Testis (tissue), 3 donors: ENCODE measurements around the gene TMEM271. TPM values are rescaled to one million over a fixed set of nuclear protein-coding genes. Genes with fewer than 3 reads are reported as not detected.

Source experiments
- DNase-seq: peaks from one replicate; pipeline ENCODE4 v3.0.0-alpha.2; 2019
- H3K27ac ChIP-seq, 2 donors: fragments of 200-600 bp; sonication (generic); one replicate each; pipeline ENCODE4 v1.5.1; 2019
- H3K27me3 ChIP-seq: fragments of 200-600 bp; sonication (generic); one replicate; pipeline ENCODE4 v1.5.1; 2019
- H3K36me3 ChIP-seq: fragments of 200-600 bp; sonication (generic); one replicate; pipeline ENCODE4 v1.5.1; 2017; ENCODE audit warnings: low read depth; ENCODE audit errors: missing control alignments
- H3K4me1 ChIP-seq: fragments of 200-600 bp; sonication (generic); one replicate; pipeline ENCODE4 v1.5.1; 2019
- H3K4me3 ChIP-seq, 2 donors: fragments of 200-600 bp; sonication (generic); one replicate each; pipeline ENCODE4 v1.5.1; 2017 to 2019
- H3K9me3 ChIP-seq: fragments of 200-600 bp; sonication (generic); one replicate; pipeline ENCODE4 v1.5.1; 2017
- POLR2A ChIP-seq: fragments of 450-650 bp; IDR thresholded peaks from one replicate; pipeline ENCODE4 v1.6.1; 2017; ENCODE audit warnings: antibody characterized with exemption, mild to moderate bottlenecking, moderate library complexity
- WGBS, 2 donors: methylation state at CpG; one replicate each; pipeline ENCODE4 v1.1.5; 2018; 5-methylcytosine and 5-hydroxymethylcytosine counted together
- intact Hi-C: fragments of 100-400 bp; cut with DNase I; formaldehyde crosslinking; loops from one replicate; pipeline ENCODE4 v1.15.1; 2023; ENCODE audit warnings: low total_unique reads
- polyA plus RNA-seq: library from polyadenylated mRNA; stranded (reverse); fragments of 350-450 nt; fragmentation: Illumina TruSeq; extraction: RNeasy Lipid Tissue Mini Kit (QIAGEN cat#74804); gene quantifications from one replicate; pipeline ENCODE4 v1.2.3, GENCODE V29; 2014; ENCODE audit warnings: low read depth, low replicate concordance; ENCODE audit not compliant: insufficient read depth
- total RNA-seq, 2 donors: library from RNA; depleted of rRNA; stranded (reverse); fragments of >200 nt; gene quantifications; one replicate each; pipeline ENCODE4 v1.2.3, GENCODE V29; 2016
- TF ChIP-seq, protein P1 (sequence below), 3 experiments: fragments of 450-650 bp in 2 of 3; fragments of 200-600 bp in 1 of 3; sonication (generic) in 1 of 3; IDR thresholded peaks; one replicate each; pipeline ENCODE4 v1.5.1; 2016 to 2019; ENCODE audit warnings: antibody characterized with exemption in 3 of 3, mild to moderate bottlenecking in 2 of 3, moderate library complexity in 1 of 3

The TMEM271 gene
- total and polyA plus RNA-seq, 3 donors from 2014 or later = 0.37 to 1.7 (median 1.7) TPM

DNA sequence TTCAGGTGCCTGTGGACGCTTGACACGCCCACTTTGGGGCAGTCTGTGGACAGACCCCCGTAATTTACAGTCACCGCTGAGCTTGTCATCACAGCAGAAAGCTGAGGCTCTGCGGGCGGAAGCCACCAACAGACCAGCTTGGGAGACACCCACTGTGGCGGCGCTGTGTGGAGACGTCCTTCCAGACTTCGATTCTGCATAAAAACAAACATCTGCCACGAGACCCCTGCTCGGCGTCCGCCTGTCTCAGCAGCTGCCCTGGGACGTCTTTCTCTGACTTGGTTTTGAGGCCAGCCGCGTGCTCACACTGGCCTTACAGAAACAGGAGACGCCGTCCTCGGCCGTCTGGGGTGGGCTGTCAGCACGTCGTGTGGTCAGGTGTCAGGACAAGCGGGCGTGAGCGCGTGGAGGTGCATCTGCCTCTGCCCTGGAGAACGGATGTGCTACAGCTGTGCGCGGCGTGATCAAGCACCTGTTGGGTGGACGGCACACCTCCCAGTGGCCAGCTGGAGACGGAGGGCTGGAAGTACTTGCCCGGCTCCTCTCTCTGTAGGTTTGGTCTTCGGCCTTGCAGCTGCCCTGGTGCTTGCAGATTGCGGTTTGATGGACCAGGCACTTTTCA, 39.6 kb downstream of the TMEM271 start:
- DNase-seq = no peak
- TF ChIP-seq POLR2A = no peak
- TF ChIP-seq, protein P1, sequence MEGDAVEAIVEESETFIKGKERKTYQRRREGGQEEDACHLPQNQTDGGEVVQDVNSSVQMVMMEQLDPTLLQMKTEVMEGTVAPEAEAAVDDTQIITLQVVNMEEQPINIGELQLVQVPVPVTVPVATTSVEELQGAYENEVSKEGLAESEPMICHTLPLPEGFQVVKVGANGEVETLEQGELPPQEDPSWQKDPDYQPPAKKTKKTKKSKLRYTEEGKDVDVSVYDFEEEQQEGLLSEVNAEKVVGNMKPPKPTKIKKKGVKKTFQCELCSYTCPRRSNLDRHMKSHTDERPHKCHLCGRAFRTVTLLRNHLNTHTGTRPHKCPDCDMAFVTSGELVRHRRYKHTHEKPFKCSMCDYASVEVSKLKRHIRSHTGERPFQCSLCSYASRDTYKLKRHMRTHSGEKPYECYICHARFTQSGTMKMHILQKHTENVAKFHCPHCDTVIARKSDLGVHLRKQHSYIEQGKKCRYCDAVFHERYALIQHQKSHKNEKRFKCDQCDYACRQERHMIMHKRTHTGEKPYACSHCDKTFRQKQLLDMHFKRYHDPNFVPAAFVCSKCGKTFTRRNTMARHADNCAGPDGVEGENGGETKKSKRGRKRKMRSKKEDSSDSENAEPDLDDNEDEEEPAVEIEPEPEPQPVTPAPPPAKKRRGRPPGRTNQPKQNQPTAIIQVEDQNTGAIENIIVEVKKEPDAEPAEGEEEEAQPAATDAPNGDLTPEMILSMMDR (IDR thresholded peaks at IDR 0.05) = no peak
- H3K36me3 ChIP-seq = no peaks in the 10 kb centered on the region

DNA sequence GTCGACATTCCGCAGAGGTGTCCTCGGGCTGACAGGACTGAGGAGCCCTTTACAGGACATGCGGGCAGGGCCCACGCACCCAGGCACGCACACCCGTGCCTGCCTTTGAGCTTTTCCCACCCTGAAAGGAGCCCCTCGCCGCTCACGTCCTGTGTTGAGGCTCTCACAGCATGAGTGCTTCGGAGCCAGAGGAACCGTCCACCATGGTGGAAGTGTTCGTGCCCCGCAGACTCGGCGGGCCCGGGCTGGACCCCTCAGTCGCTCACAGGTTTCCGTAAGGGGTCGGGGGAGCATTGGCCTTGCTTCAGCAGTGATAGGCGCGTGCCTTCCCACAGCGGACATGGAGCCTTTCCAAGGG, 40.2 kb downstream of the TMEM271 start:
- H3K27me3 ChIP-seq = no peaks in the 10 kb centered on the region
- no peak overlapping the region for H3K27ac ChIP-seq
- H3K4me3 ChIP-seq = no peak overlapping the region
- no peak for DNase-seq
- H3K4me1 ChIP-seq = no peaks in the 10 kb centered on the region
- H3K9me3 ChIP-seq = no peaks in the 10 kb centered on the region
- intact Hi-C loops = no loop called here
- 91% methylated on average over 23 of the region's 23 CpGs; no CpG with 5 or more reads in 1 of the 2 donors for WGBS, 2 donors
- TF ChIP-seq, protein P1 (IDR thresholded peaks at IDR 0.05) = no peak
- TF ChIP-seq POLR2A = no peak
- H3K36me3 ChIP-seq = no peaks in the 10 kb centered on the region

More for the DNA sequence above, 39.6 kb downstream of the TMEM271 start:
- no peaks in the 10 kb centered on the region for H3K4me1 ChIP-seq
- H3K27ac ChIP-seq = no peak overlapping the region
- 87 to 95% methylated on average over 36 of the region's 36 CpGs for WGBS, 2 donors
- no peaks in the 10 kb centered on the region for H3K9me3 ChIP-seq
- intact Hi-C loops = no loop called here
- H3K27me3 ChIP-seq = no peaks in the 10 kb centered on the region
- no peak overlapping the region for H3K4me3 ChIP-seq

DNA sequence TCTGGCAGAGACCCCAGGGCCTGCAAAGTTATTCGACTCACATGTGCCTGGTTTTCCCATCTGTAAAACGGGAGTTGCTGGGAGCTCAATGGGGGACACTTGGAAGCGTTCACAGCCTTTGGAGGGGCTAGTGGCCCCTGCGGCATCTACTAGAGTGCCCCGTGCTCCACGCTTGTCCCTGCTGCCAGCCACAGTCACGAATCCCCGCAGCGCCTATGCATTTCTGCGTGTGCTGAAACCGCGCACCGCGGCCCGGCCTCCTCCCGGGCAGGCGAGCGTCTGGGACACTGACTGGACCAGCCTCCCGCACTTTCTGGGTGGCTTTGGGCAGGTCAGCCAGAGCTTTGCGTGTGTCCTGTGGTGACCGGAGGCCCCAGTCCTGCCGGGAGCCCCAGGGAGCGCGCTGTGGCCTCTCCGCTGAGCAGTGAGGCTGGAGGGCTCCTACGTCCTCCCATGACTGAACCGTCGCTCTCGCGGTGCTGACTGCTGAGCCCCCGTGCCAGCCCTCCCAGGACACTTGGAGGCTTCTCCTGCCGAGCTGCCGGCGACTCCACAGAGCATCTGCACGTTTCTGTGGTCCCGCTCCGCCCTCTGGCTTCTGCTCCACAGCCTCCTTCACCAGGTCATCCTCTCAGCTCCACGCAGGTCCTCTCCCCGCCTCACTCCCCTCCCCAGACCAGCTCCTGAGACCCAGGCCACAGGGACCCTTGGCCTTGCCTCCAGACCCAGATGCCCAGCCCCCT, 40.7 kb downstream of the TMEM271 start:
- Histone ChIP-seq H3K27ac (no peak overlapping the region), H3K9me3 (no peaks in the 10 kb centered on the region), H3K4me1 (no peaks in the 10 kb centered on the region), H3K4me3 (no peak overlapping the region), H3K36me3 (no peaks in the 10 kb centered on the region), H3K27me3 (no peaks in the 10 kb centered on the region)
- 87% methylated on average over 11 to 39 of the region's 39 CpGs for WGBS, 2 donors
- TF ChIP-seq POLR2A = no peak
- TF ChIP-seq, protein P1 (IDR thresholded peaks at IDR 0.05) = no peak
- no peak for DNase-seq
- intact Hi-C loops = no loop called here

DNA sequence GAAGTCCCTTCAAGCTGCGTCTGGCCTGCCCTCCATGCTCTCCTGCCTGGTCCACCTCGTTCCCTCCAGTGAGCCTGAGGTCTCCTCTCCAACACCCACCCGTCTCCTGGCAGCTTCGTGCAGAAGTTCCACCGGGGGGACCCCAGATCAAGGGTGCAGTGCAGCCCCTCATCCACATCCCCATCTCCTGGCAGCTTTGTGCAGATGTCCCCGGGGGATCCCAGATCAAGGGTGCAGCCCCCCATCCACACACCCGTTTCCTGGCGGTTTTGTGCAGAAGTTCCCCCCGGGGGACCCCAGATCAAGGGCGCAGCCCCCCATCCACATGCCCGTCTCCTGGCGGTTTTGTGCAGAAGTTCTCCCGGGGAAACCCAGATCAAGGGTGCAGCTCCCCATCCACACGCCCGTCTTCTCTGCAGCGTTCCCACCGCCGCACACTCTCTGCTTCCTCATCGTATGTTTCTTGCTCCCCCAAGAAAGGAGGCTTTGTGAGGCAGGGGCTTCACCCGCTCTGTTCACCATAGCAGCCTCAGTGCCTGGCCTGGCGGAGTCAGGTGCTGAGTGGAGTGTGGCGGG, 41.4 kb downstream of the TMEM271 start:
- intact Hi-C loops = no loop called here
- TF ChIP-seq POLR2A = no peak
- TF ChIP-seq, protein P1 (IDR thresholded peaks at IDR 0.05) = no peak
- WGBS, 2 donors = 87 to 94% methylated on average over 22 of the region's 22 CpGs

More for the DNA sequence above, 41.4 kb downstream of the TMEM271 start:
- DNase-seq = no peak
- Histone ChIP-seq H3K4me1 (no peaks in the 10 kb centered on the region), H3K36me3 (no peaks in the 10 kb centered on the region), H3K4me3 (no peak overlapping the region), H3K27ac (no peak overlapping the region), H3K27me3 (no peaks in the 10 kb centered on the region), H3K9me3 (no peaks in the 10 kb centered on the region)
